Measurements from ENCODE around the gene ALDOC.
A peak's percentile ranks its signal among the peaks of the same experiment; 100 is the strongest.

ALDOC gene

DNA sequence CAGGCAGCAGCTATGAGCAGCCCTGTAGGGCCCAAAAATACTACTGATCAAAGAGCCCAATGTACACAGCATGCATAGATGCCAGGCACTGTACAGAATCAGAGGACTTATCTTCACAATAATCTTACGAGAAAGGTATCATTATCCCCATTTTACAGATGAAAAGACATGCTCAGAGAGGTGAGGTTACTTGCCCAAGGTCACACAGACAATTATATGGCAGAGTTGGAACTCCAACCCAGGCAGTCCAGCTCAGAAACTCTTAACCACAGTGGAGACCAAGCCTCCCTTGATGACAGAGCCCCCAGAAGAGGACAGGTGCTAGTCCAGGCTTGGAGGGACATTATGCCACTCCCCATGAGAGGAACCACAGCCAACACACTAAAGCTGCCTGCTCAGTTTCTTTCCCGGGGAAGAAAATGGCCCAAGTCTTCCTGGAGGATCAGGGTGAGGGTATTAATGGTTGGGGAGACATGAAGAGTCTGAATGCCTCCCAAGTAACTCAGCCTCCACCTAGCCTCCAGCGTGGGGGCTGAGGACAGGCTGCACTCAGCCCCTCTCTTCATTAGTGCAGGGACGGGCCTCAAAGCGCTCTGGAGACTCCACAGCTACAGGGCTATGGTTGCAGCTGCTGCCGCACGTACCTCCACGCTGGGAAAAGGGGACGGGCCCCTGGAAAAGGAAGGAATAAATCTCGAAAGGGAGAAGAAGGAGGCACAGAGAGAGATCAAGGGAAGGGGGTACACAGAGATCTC lies 25.1 kb downstream of the ALDOC start:
- no peak for DNase-seq

DNA sequence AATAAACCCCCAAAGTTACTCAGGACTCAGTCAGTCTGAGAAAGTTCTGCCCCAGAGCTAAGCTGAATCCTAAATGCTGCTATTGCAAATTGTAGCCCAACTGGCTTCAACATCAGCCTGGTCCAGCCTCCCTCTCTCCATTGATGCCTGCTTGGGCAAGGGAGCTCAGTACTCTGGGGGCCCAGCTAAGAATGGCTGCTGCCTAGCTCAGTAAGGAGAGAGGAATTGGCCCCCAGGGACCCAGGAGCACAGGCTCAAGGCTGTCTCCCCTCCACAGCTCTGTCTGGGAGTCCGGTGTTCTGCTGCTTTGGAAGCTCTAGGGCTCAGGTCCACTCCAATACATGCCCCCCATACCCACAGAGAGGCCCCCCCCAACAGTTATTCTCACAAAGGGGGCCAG lies 25.8 kb downstream of the ALDOC start:
- DNase-seq: no peak

DNA sequence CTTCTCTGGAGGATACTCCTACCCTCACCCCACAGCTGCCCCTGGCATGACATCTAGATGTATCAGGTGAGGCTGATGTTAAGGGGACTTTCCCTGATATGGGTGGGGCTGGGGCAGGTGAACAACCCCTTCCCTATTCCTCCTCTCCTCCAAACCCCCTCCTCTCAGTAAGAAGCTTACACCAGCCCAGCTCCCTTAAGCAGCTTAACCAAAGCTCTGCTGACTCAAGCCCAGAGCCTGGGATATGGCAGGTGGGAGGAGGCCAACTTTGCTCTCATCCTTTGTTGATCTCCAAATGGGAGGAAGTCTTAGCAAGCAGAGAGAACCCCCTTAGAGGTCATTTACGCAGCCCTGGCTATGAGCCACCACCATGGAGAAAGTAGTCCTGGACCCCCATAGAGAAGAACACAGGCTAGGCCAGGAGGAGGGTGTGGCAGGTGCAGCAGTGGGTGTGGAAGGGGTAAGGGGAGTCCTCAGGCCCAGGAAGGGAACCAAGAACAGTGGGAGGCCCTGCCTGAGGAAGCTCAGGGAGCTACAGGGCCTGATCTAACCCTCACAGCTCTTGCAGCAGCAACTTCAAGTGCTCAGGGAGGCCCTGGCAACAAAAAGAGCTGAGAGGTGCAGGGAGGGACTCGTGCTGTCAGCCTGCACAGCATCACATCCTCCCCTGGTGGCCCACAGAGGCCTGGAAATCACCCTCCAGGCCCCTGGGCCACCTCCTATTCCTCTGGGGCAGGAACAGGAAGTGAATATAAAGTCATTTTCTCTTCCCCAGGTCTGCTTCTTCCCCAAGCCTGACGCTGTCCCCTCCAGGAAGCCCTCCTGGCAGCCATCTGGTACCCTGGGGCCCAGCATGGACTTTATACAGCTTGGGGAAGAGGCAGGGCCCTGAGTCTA lies 27.2 kb downstream of the ALDOC start:
- no peak for DNase-seq

DNA sequence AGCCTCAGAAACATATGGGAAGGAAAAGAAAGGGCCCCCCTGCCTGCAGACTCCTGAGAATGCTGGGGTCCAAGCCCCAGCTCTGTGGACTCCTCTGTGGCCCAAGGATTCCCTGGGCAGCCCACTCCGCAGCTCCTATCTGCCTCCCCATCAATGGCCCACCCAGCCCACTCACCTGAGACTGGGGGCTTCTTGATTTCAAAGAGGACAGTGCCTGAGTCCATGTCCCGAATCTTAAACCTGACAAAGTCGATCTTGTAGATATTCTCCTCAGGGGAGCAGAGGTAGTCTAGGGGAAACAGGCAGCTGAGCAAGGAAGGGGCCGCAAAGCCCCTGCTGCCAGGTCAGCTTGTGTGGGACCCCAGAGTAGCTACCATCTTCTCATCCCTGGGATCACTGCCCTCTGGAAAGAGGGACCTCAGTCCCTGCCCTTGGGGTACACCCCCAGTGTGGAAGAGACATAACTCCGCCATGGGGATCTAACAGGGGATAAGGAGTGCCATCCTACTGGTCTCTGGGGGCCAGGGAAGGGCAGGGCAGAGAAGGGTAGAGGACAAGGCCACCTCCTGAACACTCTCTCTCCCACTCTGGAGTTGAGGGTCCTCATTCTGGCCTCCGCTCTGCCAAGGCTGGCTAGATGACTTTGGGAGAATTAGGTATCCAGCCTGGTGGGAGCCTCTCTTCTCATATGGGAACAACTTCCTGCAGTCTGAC lies 28.1 kb downstream of the ALDOC start:
- no peak for DNase-seq

DNA sequence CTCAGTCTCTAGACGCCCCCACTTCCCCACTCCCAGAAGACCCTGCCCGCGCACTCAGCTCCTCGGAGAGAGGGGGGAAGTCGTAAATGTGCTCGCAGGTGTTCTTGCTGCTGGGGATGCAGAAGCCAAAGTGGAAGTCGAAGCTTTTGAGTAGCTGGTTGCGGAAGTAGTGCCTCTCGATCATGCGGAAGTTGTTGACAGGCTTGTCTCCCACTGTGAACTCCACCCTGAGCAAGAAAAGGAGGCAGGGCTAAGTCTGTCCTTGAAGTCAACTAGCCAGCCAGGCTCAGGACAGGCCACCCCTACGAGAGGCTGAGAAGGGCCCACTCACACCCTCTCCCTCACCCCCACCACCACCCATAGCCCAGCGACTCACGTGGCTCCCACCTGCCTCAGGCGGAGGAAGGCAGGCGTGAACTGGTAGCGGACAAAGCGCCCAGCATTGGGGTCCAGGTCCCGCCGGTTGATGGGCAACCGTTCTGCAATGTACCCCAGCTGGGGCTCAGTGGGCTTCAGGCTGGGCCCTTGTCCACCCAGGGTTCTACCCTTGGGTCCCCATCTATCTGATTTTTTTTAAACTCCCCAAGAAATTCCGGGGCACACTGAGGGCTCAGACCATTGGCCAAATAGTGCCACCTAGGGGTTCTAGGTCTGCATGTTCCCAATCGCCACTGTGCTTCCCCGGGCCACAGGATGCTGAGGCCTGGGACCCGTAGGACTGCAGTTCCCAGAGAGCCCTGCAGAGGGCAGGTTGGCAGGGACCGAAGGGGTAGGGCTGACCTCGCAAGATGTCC lies 28.9 kb downstream of the ALDOC start:
- peak; percentile 21 for DNase-seq

DNA sequence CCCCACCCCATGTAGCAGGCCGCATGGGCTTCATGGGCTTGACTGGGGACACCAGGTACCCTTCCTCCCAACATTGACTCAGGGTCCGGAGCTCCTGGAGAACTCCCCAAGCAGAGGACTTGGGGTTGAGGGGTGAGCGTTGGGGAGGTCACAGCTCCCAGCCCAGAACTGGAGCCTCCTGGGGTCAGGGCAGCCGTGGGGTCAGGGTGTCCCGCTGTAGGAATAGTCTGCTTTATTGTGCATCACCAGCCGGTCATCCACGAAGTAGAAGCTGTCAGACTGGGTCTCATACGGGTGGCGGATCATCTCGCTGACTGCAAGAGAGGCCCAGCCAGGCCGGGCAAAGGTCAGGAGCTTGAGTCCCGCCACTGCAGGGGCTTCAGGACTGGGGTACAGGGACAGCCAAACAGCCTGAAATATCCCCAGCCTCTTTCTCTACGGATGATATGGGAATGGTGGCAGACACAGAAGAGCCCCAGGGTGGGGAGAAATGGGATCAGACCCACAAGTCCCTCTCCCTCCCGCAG lies 29.5 kb downstream of the ALDOC start:
- DNase-seq: no peak

DNA sequence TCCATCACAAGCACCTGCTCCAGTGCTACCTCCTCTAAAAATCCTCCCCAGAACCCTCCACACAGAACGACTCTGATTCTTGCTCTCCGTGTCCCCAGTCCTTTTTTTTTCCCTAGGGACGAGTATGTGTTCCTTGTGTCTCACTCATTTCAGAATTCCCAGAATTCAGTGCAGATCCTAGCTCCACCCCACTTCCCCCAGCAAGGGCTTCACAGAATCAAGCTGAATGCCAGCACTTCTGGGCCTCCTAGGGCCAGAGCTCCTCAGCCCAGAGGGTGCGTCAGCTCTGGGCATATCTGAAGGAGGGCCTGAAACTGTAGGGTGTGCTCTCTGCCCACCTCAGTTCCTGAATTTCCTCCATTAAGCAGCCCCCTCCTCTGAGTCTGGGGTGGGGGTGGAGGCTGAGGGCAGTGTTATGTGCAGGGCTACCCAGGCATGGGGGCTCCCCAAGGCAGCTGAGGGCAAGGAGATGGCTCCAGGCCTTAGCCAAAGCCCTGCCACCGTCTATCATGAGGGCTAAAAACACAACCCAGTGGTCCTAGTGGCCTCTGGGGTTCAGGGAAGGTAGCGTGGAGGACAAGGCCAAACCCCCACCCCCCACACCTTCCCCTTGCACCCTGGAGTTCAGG lies 30.8 kb downstream of the ALDOC start:
- no peak for DNase-seq

DNA sequence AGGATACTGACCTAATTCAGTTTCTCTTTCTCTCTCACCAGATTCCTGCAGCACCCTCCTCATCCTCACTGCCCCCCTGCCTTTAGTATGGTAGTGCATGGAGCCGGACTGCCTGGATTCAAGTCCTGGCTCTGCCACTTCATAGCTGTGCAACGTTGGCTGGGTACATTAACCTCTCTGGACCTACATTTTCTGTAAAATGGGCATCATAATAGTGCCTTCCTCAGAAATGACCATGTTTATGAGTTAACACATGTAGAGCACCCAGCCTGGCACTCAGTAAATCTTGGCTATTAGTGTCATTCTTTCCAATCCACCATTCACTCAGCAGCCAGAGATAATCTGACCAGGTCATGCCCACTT lies 31.6 kb downstream of the ALDOC start:
- DNase-seq: no peak

DNA sequence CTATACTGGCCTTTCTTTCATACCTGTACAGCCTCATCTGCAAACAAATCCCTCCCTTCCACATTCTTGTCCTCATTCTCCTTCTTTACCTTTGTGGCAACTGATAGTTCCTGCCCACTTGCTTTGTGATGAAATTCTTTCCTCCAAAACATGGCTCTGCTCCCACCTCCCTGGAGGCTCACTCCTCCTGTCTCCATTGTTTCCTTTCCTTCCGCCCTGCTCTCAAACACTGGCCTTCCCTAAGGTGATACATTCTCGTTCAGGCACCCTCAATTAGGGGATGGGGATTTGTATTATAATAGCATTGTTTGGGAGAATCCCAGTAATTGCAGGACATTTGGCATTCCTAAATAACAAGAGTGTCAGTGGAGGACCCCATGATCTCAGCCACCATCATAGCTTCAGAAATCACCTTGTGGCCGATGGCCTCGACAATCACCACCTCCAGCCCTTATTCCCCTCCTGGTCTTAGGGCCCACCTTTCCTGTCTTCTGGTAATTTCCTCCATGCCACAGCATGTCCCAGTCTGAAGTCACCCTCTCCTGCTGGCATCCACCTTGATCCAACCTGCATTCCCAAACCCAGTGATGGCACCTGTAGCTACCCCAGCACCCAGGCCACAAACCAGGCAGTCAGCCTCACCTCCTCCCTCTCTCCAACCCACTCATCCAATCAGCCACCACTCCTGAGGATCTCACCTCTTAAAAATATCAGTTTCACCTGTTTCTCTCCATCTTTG lies 32.1 kb downstream of the ALDOC start:
- DNase-seq: no peak

DNA sequence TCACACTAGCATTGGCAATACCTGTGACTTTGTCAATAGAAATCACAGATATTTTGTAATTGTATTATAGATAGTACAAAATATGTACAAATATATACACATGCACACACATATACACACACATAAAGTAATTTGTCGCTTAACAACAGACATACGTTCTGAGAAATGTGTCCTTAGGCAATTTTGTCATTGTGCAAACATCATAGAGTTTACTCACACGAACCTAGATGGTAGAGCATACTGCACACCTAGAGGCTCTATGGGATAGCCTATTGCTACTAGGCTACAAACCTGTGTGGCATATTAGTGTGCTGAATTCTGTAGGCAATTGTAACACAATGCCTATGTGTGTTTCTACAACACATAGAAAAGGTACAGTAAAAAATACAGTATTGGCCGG lies 35.3 kb downstream of the ALDOC start:
- no peak for DNase-seq

DNA sequence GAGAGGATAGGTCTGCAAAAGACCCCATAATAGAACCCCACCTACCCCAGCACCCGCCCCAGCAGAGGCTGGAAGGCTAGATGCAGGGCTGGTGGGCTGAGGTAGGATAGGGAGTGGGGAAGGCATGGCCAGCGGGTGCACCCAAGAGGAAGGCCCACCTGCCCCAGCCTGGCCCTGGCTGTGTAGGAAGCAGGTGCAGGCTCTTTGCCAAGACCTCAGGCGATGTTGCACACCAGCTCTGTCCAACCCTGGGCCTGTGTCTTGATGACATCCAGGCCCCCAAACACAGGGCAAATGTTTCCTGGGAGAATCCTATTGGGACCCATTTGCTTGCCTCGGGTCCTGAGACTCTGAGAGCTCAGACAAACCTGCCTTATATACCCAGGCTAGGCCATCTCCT lies 36.5 kb downstream of the ALDOC start:
- no peak for DNase-seq

DNA sequence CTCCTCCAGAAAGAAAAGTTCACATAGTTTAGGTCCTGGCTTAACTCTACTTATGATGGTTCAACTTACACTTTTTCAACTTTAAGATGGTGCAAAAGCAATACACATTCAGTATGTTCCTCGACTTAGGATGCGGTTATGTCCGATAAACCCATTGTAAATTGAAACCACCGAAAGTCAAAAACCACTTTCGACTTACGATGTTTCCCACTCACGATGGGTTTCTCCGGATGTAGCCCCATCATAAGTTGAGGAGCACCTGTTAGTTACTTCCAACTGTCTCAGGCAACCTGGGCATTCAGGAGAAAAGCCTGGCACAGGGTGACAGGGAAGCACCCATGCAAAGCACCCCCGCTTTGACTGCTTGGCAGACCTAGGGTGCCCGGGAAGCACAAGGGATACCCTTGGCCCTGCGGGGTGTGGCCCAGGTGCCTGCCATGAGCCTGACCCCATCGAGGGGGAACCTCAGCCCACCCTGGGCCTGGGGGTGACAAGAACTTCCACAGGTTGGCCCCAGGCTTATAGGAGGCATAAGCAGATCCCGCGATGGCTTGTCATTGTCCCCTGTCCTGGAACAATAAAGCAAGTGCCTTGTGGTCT lies 38.3 kb downstream of the ALDOC start:
- no peak for DNase-seq

DNA sequence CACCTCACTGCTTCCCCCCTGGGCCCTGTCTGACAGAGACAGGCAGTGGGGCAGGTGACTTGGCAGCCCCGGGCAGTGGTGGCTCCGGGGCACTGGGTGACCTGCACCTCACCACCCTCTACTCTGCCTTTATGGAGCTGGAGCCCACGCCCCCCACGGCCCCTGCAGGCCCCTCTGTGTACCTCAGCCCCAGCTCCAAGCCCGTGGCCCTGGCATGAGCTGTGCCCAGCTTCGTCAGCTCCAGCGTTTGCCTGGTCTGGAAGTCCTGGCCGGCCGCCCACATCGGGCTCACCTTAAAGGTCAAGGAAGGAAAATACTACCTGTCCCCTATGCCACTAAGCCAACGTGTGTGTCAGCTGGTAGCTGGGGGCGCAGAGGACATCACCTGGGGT lies 39.5 kb downstream of the ALDOC start:
- no peak for DNase-seq

DNA sequence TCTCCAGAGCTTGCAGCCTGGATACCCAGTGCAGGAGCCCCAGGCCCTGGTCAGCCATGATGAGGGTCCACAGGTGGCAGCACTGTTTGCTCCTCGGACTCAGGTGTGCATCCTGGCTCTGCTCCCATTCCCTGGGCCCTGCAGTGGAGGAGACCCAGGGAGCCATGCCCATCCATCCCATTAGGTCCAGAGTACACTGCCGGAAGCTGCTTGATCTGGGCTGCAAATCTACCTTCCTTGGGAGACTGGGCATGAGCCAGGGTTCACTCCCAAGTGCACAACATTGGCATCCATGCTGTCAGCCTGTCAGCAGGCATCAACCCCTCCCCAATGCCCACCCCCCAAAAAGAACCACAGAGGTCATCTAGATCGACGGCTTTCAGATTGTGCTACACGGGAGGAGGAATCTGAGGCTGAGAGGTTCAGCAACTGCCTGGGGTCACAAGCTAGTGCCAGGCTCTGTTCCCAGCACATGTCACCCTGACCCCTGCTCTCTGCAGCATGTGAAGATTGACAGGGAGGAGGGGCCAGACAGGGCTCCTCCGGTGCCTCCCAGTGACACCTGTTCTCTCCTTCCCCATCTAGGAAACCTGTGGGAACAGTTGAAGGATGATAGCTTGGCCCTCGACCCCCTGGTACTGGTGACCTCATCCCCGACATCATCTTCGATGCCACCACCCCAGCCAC lies 40.0 kb downstream of the ALDOC start:
- no peak for DNase-seq

DNA sequence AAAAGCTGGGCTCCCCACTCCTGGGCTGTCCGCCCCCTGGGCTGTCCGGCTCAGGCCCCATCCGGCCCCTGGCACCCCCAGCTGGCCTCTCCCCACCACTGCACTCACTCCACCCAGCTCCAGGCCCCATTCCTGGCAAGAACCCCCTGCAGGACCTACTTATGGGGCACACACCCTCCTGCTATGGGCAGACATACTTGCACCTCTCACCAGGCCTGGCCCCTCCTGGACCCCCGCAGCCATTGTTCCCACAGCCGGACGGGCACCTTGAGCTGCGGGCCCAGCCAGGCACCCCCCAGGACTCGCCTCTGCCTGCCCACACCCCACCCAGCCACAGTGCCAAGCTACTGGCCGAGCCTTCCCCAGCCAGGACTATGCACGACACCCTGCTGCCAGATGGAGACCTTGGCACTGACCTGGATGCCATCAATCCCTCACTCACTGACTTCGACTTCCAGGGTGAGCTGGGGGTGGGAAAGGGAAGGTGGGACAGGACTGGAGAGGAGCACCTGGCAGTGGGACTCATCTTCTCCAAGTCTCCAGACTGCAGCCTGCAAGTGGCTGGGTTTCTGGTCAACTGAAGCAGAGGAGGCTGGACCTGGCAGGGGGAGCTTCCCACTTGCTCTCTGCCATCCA lies 41.8 kb downstream of the ALDOC start:
- DNase-seq: no peak

DNA sequence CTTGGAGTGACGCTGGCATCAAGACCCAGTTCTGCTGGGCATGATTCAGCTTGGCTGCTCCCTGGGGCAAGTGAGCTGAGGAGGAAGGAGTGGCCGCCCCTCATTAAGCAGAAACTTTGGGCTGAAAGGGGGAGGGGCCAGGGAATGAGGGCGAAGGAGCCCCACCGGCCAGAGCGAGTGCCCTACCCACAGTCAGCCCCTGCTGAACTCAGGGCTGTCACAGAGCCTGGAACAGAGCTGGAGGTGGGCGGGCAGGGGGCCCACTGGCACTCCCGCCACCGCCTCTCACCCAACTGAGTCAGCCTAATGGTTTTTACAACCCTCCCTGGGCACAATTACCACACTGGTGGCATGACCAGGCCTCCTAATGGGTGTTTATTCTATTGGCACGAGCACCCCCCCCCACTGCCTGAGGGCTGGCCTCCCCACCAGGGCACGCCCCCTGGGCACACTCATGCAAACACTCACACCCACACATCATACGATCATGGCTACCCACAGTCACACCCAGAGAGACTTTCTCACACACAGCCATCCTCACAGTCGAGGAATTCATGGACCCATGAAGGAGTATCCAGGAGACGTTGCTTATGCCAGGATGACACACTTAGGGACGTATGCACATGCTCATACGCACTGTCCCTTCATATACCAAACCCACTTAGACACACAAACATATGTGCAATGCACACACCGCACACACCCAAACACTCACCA lies 43.4 kb downstream of the ALDOC start:
- DNase-seq: peak; percentile 88

DNA sequence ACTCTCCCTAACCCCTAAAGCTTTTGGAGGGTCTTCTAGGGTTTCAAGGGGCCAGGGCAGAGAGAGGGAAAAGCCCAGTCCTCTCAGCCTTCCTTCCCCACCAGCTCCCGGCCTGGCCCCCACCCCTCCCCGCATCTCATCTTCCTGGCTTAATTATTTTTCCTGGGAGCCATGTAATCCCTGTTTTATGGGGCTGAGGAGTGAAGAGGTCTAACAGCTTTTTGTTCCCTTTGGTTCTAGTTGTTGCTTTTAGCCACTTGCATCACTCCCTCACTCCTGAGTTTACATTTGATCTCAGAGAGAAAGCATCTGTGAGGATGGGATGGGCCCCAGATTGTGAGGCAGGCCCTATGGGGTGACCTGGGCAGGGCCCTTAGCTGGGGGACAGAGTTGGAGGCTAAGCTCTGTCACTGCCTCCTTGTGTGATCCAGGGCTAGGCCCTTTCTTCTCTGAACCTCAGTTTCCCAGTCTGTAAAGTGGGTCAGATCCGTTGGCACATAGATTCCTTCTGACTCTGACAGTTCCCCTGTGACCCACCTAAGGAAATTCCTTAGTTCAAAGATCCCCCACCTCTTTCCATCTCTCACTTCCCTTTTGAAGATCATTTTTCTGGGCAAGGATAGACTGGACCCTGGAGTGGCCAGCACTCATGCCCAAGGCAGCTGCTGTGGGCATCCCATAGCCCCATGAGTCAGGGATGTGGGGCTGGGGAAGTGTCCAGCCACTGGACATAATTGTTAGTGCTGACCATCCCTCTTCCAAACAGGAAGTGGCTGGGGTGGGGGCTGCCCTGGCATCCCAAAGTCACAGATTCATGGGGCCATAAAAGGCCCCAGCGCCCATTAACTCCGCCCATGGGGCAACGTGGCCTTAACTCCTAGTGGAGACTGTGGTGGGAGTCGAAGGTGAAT lies 44.4 kb downstream of the ALDOC start:
- no peak for DNase-seq

DNA sequence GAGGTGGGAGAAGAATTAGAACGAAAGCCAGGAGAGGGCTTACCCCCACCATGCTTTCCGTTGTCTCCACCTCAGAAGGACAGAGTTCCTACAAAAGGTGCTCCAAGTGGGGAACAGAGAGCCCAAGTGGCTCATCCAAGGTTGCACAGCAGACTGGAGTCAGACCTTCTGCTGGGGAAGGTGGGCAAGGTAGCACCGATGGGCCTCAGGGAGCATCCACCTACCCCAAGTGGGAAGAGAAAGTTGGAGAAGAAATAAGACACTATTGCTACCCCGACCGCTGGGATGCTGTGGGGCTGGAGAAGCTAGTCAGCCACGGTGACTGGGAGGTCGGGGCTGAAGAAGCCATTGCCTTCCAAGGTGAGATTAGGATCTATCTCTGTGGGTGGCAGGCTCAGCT lies 45.8 kb downstream of the ALDOC start:
- DNase-seq: no peak
